Measurements from ENCODE around the gene MAGOHB.
"Not testable (repeated sequence)": the region's sequence is repeated elsewhere in the genome, so short reads cannot be mapped to it uniquely, and the experiment has no call there.

Gene MAGOHB

DNA sequence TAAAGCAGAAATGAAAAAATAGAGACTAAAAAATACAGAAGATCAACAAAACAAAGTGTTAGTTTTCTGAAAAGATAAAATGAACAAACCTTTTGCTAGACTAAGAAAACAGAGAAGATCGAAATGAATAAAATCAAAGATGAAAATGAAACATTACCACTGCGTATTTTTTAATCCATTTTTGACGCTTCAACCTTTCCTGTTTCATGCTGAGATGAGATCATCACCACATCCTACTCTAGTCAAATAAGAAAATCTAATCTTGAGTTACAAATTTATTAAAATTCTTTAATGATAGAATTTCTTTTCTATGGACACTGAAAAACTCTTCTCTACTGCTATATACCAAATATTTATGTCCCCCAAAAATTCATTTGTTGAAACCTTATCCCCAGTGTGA, 30.7 kb downstream of the MAGOHB start:
- H3K79me2 ChIP-seq (ENCODE audit: insufficient read depth, low read length) = no peaks in the 10 kb centered on the region
- H3K27ac ChIP-seq (ENCODE audit: low read depth, low read length, poor library complexity, severe bottlenecking) = no peak overlapping the region
- no peak overlapping the region for H2AFZ ChIP-seq (ENCODE audit: low read length)
- H3K9me3 ChIP-seq (ENCODE audit: low read length) = no peaks in the 10 kb centered on the region
- no peaks in the 10 kb centered on the region for H4K20me1 ChIP-seq (ENCODE audit: insufficient read depth, low read length)
- peaks cover 9% of the 10 kb centered on the region for H3K36me3 ChIP-seq (ENCODE audit: insufficient read depth, low read length)
- H3K4me2 ChIP-seq (ENCODE audit: low read length) = no peak overlapping the region
- H3F3A ChIP-seq (ENCODE audit: insufficient read depth, low read length) = no peaks in the 10 kb centered on the region
- H3K4me1 ChIP-seq (ENCODE audit: insufficient read depth, low read length, severe bottlenecking) = no peaks in the 10 kb centered on the region
- TF ChIP-seq, protein P1, sequence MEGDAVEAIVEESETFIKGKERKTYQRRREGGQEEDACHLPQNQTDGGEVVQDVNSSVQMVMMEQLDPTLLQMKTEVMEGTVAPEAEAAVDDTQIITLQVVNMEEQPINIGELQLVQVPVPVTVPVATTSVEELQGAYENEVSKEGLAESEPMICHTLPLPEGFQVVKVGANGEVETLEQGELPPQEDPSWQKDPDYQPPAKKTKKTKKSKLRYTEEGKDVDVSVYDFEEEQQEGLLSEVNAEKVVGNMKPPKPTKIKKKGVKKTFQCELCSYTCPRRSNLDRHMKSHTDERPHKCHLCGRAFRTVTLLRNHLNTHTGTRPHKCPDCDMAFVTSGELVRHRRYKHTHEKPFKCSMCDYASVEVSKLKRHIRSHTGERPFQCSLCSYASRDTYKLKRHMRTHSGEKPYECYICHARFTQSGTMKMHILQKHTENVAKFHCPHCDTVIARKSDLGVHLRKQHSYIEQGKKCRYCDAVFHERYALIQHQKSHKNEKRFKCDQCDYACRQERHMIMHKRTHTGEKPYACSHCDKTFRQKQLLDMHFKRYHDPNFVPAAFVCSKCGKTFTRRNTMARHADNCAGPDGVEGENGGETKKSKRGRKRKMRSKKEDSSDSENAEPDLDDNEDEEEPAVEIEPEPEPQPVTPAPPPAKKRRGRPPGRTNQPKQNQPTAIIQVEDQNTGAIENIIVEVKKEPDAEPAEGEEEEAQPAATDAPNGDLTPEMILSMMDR (IDR thresholded peaks at IDR 0.05; ENCODE audit: low read length) = no peak
- no peak for TF ChIP-seq EZH2 (IDR thresholded peaks at IDR 0.05; ENCODE audit: borderline replicate concordance, low read length)
- H3K9ac ChIP-seq (ENCODE audit: low read length) = no peak overlapping the region
- no peak overlapping the region for H3K4me3 ChIP-seq (ENCODE audit: low read depth, low read length, poor library complexity, severe bottlenecking)
- no peaks in the 10 kb centered on the region for H3K9me2 ChIP-seq (ENCODE audit: low read depth, low read length)
- no peaks in the 10 kb centered on the region for H3K27me3 ChIP-seq (ENCODE audit: insufficient read depth, low read length)

DNA sequence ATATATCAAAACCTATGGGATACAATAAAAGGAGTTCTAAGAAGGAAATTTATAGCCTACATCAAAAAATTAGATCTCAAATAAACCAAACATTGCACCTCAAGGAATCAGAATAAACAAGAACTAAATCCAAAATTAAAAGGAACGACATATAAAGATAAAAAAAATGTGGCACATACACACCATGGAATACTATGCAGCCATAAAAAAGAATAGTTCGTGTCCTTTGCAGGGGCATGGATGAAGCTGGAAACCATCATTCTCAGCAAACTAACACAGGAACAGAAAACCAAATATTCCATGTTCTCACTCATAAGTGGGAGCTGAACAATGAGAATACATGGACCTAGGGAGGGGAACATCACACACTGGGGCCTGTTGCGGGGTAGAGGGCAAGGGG, 31.3 kb downstream of the MAGOHB start:
- not testable (repeated sequence) for H3K4me3 ChIP-seq (ENCODE audit: low read depth, low read length, poor library complexity, severe bottlenecking); H3F3A ChIP-seq (ENCODE audit: insufficient read depth, low read length)

DNA sequence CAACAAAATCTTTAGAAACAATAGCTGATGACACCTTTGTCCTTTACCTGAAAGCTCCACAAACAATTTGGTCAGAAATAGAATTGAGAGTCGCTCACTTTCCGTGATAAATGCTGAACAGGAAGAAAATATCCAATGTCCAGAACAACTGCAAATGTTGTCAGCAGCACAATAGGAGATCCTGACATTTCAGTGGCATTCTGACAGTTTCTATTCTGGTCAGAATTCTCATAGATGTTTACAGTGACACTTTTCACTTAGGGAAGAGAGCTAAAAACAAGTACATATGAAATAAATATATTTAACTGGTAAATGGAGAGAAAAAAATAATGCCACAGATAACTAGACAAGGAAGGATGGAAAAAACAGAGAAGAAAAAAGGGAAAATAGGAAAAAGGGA, 39.1 kb downstream of the MAGOHB start:
- Histone ChIP-seq H3K4me3 (ENCODE audit: low read depth, low read length, poor library complexity, severe bottlenecking) (no peak overlapping the region), H3K79me2 (ENCODE audit: insufficient read depth, low read length) (no peaks in the 10 kb centered on the region), H3K36me3 (ENCODE audit: insufficient read depth, low read length) (no peaks in the 10 kb centered on the region), H2AFZ (ENCODE audit: low read length) (no peak overlapping the region), H3K9me3 (ENCODE audit: low read length) (no peaks in the 10 kb centered on the region), H3K9ac (ENCODE audit: low read length) (no peak overlapping the region), H3K9me2 (ENCODE audit: low read depth, low read length) (no peaks in the 10 kb centered on the region), H3K27ac (ENCODE audit: low read depth, low read length, poor library complexity, severe bottlenecking) (no peak overlapping the region), H4K20me1 (ENCODE audit: insufficient read depth, low read length) (no peaks in the 10 kb centered on the region), H3K4me1 (ENCODE audit: insufficient read depth, low read length, severe bottlenecking) (no peaks in the 10 kb centered on the region), H3K27me3 (ENCODE audit: insufficient read depth, low read length) (no peaks in the 10 kb centered on the region), H3F3A (ENCODE audit: insufficient read depth, low read length) (no peaks in the 10 kb centered on the region), H3K4me2 (ENCODE audit: low read length) (no peak overlapping the region)
- TF ChIP-seq EZH2 (IDR thresholded peaks at IDR 0.05; ENCODE audit: borderline replicate concordance, low read length) = no peak
- TF ChIP-seq, protein P1 (IDR thresholded peaks at IDR 0.05; ENCODE audit: low read length) = no peak

More for the DNA sequence above, 31.3 kb downstream of the MAGOHB start:
- H3K9me2 ChIP-seq (ENCODE audit: low read depth, low read length); H3K36me3 ChIP-seq (ENCODE audit: insufficient read depth, low read length); H3K27ac ChIP-seq (ENCODE audit: low read depth, low read length, poor library complexity, severe bottlenecking); H3K9me3 ChIP-seq (ENCODE audit: low read length); H3K27me3 ChIP-seq (ENCODE audit: insufficient read depth, low read length); H2AFZ ChIP-seq (ENCODE audit: low read length); H4K20me1 ChIP-seq (ENCODE audit: insufficient read depth, low read length); H3K4me2 ChIP-seq (ENCODE audit: low read length); H3K9ac ChIP-seq (ENCODE audit: low read length); H3K4me1 ChIP-seq (ENCODE audit: insufficient read depth, low read length, severe bottlenecking); H3K79me2 ChIP-seq (ENCODE audit: insufficient read depth, low read length): not testable (repeated sequence)

GRCh38 chr12:10572021-10572490, 41.4 kb downstream of the MAGOHB start:
- not testable (repeated sequence) for H3K4me1 ChIP-seq (ENCODE audit: insufficient read depth, low read length, severe bottlenecking); H3K79me2 ChIP-seq (ENCODE audit: insufficient read depth, low read length); H2AFZ ChIP-seq (ENCODE audit: low read length); H3K9ac ChIP-seq (ENCODE audit: low read length); H3K9me2 ChIP-seq (ENCODE audit: low read depth, low read length); H4K20me1 ChIP-seq (ENCODE audit: insufficient read depth, low read length); H3K9me3 ChIP-seq (ENCODE audit: low read length); H3K27me3 ChIP-seq (ENCODE audit: insufficient read depth, low read length); H3F3A ChIP-seq (ENCODE audit: insufficient read depth, low read length); H3K36me3 ChIP-seq (ENCODE audit: insufficient read depth, low read length); H3K4me3 ChIP-seq (ENCODE audit: low read depth, low read length, poor library complexity, severe bottlenecking); H3K27ac ChIP-seq (ENCODE audit: low read depth, low read length, poor library complexity, severe bottlenecking); H3K4me2 ChIP-seq (ENCODE audit: low read length)
